Pulmonary artery endothelial cell (primary cell): ENCODE data around the gene MASTL. TPM values are rescaled to one million over a fixed set of nuclear protein-coding genes. Genes with fewer than 3 reads are reported as not detected.
"Not testable (repeated sequence)": the region's sequence is repeated elsewhere in the genome, so short reads cannot be mapped to it uniquely, and the experiment has no call there.

Source experiments
- DNase-seq: peaks from one replicate; pipeline ENCODE4 v3.0.0-alpha.2; 2011; ENCODE audit warnings: low read depth, low spot score
- total RNA-seq: library from RNA; depleted of rRNA; stranded (reverse); fragments of >200 nt; gene quantifications from 2 replicates; pipeline ENCODE4 v1.2.3, GENCODE V29; 2014

Gene MASTL
- total RNA-seq = 18.4 and 18.9 TPM in 2 replicates

DNA sequence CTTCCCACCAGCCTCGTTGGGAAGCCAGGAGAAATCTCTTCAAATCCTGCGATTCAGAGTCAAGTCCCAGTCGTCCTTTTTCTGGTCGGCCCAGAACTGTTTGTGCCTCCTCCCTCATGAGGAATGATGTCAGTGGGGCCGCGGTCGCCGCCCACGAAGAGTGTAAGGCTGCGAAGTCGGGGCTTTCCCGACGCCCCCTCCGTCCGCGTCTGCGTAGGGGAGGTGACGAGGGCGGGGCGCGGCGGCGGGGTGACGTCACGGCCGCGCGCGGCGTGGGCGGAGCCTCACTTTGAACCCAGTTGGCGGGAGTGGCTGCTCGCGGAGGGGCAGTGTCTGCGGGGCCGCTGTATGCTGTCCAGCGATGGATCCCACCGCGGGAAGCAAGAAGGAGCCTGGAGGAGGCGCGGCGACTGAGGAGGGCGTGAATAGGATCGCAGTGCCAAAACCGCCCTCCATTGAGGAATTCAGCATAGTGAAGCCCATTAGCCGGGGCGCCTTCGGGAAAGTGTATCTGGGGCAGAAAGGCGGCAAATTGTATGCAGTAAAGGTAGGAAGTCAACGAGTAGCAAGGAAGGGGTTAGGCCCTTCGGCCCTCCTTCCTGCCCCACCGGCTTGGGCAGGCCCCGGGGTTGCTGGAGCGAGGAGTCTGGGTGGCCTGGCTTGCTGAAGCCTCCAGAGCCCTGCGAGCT lies at the start of gene MASTL:
MASTL (plus strand) TSS at position 287 of the 689 bp plus-strand sequence; CDS start at position 362, 75 bp downstream.
- peak; percentile 80 for DNase-seq

DNA sequence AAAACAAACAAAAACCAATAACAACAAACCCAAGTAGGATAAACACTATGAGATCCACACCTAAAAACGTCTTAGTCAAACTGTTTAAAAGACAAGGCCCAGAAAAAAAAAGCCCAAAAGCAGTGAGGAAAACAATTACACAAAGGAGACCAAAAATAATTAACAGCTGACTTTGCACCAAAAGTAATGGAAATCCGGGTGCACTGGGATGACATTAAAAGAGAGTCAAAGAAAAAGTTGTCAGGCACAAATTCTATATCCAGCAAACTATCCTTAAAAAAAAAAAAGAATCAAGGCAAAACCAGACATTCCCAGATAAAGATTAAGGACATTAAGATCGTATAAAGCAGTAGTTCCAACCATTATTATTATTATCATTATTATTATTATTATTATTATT lies 47.0 kb upstream of the MASTL start:
- DNase-seq = no peak

DNA sequence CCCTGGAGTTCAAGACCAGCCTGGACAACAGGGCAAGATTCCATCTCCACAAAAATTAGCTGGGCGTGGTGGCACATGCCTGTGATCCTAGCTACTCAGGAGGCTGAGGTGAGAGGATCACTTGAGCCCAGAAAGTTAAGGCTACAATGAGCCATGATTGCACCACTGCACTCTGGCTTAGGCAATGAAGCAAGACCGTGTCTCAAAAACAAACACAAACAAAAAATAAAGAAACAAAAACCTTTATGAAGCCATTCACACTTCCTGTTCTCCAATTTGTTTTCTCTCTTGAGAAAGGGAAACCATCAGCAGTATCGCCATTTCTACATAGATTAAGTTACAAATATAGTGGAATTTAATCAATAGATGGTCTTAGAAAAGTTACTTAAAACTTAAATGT lies 20.8 kb upstream of the MASTL start:
- no peak for DNase-seq

DNA sequence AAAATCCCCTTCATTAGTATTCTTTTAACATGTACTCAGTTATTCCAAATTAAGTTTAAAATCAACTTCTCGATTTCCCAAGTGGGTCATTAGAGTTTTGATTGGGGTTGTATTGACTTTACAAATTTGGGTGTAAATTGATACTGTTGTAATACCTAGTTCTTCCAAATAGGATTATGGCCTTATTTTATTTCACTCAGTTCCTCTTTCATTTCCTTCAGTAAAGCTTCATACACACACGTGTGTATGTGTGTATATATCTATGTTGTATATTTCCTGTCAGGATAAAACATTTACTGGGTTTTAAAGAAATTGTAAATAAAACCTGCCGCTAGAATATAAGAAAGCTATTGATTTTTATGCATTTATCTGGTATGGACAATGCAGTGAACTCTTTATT lies 16.9 kb upstream of the MASTL start:
- DNase-seq = no peak

DNA sequence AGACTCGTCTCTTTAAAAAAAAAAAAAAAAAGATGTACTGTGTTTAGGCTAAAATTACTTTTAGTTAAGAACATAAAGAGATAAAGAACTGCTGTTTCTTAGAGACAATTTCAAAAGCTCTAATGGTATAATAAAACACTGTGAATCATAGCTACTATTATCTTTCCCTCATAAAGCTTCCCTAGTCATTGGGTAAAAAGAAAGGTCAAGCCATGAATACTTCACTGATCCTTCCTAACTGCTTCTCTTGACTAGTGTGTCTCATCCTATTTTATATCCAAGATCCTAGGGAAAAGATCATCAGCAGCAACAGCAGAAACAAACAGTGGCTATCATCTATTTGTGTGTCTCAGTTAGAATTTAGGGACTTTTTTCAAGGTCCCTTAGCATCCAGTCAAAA lies 11.5 kb upstream of the MASTL start:
- no peak for DNase-seq

DNA sequence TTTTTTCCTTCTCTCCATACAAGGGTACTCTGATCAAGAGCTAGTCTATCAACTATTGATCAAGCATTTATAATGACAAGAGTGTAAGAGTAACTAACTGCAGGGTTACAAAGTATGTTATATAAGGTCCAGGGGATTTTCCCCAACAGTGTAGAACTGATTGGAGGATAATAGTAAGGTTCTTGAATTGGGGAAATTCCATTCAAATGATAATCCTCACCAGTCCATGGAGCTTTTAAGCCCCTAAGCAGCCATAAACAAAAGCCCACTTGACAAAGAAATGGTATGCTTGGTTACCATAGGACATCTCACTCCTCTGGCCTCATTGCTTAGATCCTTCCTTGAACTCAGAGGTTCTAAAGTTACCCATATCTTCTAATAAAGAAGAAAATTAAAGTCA lies 9.2 kb upstream of the MASTL start:
- DNase-seq = no peak

DNA sequence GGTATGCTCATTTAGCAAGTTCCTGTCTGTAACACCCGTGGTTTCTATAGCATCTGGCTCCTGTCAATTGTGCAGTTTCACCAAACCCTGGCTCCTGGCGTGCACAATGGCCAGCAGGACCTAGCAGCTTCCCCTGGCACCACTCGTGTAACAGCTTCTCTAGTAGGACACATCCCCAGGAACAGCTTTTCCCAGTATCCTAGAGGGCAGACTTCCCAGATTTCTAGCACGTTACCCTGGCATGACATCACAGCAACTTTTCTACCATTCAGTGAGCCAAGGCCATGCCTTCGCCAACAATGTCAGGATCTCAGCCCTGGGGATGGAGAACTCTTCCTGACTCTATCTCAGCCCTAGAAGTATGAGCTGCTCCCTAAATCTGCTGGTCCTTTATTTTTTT lies 7.5 kb upstream of the MASTL start:
- DNase-seq = no peak

DNA sequence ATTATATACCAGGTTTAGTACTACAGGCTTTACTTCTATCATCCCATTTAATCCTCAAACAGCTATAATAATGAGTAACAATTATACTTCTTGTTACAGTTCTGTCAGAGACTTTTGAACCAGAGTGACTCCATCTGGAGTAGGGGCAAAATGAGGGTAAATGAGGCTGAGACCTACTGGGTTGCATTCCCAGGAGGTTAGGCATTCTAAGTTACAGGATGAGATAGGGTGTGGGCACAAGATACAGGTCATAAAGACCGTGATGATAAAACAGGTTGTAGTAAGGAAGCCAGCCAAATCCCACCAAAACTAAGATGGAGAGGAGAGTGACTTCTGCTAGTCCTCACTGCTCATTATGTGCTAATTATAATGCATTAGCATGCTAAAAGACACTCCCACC lies 4.9 kb upstream of the MASTL start:
- DNase-seq = no peak

DNA sequence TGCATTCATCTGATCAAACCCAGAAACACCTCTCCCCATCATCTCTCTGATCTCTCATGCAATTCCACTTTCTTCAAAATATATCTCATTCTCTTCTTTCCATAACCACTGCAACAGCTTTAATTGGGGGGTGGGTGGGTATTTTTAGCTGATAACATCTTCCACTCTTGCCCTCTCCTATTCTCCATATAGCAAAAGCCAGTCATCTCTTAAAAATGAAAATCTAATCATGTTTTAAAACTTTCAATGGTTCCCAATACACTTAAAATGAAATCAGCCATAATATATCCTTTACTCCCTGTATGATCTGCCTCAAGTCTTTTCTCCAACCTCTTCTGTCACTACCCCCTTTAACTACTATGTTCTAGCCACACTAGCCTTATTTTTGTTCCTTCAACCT lies 2.5 kb upstream of the MASTL start:
- DNase-seq = no peak

DNA sequence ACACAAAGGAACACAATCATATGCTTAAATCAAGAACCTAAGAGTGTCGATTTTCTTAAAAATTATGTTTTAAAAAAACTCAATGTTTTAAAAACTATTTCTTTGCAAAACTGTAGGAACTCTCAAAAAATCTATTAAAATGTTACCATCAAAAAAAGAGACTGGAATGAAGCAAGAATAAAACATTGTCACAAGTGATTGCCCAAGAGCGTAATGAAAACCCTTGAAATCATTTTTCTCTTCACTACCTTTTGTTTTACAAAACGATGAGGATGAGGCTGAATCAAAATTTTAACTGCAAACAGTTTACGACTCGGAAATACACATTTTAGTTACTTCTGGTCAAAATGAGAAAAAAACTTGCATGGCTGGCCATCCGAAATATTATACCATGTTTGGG lies 1.8 kb upstream of the MASTL start:
- DNase-seq = no peak

DNA sequence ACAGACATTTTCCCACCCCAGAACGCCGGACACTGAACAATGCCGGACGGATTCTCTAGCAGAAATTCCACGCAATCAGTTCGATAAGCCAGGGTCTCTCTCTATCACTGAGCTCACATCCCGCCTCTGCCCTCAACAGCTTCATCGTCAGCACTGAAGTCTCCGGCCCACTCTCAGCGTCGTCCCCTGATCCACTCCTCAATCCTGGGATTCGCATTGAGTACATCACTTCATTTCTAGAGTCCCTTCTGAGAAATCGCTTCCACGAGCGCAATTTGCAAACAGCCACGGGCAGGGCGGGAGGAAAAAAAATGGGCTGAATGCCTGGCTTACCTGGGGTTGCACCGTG lies 1.3 kb upstream of the MASTL start:
- no peak for DNase-seq

DNA sequence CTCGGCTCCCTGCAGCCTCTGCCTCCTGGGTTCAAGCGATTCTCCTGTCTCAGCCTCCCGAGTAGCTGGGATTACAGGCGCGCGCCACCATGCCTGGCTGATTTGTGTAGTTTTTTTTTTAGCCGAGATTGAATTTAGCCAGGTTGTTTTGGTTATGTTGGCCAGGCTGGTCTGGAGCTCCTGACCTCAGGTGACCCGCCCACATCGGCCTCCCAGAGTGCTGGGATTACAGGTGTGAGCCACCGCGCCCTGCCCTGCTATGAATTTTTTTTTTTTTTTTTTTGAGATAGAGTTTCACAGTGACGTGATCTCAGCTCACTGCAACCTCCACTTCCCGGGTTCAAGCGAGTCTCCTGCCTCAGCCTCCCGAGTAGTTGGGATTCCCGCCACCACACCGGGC lies 1.4 kb downstream of the MASTL start:
- not testable (repeated sequence) for DNase-seq

DNA sequence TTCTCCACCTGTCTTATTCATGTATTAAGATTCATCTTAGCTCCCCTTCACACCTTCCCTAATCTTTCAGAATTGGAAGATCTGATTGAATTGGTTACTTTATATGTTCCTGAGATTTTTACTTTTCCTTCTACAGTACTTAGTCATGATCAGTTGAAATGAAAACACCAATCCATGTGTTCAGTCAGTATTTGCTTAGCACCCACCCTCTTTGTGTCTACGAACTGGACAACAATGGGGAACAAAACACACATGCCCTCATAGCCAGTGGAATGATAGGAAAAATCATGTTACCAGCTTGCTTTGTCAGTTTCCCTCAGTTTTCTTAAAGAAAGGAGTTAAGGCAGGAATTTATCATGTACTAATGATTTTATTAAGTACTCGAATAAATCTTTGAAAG lies 2.0 kb downstream of the MASTL start:
- DNase-seq = no peak

DNA sequence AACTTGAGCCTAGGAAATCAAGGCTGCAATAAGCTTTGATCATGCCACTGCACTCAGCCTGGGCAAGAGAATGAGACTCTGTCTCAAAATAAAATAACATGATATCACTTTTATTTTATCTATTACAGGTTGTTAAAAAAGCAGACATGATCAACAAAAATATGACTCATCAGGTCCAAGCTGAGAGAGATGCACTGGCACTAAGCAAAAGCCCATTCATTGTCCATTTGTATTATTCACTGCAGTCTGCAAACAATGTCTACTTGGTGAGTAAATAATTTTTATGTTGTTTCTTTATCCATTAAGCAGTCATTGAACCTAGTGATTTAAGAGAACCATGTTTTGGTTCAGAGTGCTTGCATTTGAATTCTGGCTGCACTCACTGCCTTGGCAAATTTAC lies 3.3 kb downstream of the MASTL start:
- no peak for DNase-seq

DNA sequence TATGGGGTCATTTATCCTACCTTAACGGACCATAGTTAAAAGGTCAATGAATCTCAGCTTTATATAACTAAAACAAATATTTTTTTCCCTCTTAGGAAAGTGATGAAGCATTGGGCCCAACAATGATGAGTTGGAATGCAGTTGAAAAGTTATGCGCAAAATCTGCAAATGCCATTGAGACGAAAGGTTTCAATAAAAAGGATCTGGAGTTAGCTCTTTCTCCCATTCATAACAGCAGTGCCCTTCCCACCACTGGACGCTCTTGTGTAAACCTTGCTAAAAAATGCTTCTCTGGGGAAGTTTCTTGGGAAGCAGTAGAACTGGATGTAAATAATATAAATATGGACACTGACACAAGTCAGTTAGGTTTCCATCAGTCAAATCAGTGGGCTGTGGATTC lies 14.7 kb downstream of the MASTL start:
- no peak for DNase-seq

DNA sequence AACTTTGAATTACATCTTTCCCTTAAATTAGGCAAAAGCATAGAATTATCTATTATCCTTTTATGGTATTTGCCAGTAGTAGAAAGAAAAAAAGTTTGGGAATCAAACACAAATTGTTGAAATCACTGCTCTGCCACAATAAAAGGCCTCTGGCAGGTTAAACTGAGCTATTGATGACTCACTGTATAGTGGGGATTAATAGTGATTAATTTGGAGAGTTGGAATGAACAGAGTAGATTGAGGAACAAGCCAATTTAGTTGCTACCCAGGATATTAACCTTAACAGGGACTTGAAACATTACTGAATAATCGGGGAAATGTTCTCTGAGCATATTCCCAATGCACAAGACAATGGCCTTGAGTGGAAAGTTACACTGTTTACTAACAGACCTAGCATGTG lies 33.1 kb downstream of the MASTL start:
- no peak for DNase-seq

DNA sequence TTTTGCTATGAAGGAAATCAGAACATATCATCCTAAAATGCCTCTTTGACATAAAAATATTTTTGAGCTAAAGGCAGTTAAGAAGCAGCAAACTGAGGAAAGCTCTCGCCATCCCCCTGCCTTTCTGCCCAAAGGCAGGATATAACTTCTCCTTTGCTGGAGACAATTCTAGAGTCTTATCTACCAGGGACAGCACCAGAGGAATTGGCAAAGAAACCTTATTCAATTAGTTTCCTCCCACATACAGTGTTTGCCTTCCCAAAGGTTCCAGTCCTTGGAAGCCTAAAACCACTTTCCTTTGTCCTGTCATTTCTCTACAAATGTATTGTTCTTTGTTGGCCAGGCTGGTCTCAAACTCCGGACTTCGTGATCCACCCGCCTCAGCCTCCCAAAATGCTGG lies 33.7 kb downstream of the MASTL start:
- DNase-seq = no peak

DNA sequence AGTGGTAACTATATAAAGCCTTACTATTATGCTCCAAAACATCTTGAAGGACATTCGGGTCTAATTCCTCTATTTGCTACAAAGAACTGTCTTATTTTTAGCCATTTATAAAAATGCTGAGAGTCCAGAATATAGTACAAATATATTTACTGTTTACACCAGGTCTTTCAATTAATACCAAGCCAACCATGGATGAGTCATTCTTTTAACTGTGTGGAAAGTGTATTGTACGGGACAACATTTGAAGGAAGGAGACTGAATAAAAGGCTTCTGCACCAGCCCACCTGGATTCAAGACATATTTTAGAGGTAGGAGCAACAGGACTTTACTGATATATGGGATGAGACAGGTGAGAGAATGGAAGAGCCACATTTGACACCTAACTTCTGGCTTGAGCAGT lies 35.4 kb downstream of the MASTL start:
- no peak for DNase-seq

DNA sequence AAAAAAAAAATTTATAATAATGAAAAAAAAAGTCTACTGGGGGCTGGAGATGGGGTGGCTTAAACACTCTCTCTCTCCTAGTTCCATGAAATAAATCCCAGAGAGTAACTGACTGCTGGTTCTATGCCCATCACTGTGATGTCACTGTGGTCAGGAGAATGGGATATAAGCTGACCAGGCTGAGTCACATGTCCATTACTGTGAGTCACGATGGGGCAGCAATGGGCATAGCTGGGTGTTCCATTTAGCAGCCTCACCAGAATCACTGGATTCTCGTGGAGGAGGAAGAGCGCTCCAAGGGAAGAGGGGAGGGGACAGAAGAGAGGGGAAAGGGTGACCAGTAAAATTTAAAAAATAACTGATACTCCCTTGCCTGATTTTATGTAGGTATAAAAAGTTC lies 37.1 kb downstream of the MASTL start:
- DNase-seq = peak; percentile 47

DNA sequence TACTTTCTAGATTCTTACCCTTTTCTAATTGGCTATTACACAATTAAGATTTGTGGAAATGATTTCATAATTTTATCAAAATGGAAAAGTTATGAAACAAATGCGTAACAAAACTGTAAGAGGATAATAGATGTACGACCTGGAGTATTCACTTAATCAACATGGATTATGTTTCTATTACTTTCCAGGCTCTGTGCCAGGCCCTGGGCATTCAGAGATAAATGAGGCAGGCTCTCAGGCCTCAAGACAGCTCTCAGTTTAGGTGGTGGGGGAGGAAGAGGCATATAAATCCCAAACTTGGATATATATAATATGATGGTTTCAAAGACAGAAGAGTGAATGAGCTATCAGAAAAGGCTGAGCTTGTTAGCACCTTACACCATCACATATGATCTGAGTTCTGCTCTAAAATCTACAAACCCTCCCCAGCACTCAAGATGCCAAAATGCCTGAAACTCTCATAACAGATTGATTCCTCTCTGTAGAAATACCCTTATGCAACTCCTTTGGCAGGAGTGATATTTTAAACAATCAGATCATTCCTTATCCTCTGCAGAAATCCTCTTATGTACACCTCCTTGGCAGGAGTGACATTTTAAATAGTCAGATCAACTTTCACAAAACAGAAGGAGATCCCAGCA lies 42.9 kb downstream of the MASTL start:
- DNase-seq = no peak

DNA sequence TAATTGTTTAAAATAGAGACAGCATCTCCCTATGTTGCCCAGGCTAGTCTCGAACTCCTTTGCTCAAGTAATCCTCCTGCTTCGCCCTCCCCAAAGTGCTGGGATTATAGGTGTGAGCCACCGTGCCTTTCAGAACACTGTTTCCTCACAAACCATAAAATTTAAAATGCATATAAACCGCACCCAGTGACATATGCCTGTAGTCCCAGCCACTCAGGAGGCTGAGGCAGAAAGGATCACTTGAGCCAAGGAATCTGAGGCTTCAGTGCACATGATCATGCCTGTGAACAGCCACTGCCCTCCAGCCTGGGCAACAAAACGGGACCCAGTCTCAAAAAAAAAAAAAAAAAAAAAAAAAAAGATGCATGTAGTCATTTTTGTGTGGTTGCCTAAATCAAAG lies 48.7 kb downstream of the MASTL start:
- no peak for DNase-seq

DNA sequence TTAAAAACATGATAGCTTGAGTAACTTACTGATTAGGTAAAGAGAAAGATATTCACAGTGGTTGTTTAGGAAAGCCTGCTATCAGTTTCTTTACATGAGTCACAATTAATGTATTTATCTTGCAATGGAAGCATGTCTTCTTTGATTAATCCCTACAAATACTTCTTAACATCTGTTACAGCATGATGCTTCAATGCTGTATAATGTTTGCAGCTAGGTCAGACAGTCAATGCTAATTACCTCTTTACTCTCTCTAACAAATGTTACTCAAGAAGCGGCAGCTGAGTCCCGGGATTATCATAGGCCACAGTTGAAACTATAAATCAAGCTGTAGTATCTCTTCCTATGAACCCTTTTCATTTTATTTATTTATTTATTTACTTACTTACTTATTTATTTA lies 52.2 kb downstream of the MASTL start:
- no peak for DNase-seq

DNA sequence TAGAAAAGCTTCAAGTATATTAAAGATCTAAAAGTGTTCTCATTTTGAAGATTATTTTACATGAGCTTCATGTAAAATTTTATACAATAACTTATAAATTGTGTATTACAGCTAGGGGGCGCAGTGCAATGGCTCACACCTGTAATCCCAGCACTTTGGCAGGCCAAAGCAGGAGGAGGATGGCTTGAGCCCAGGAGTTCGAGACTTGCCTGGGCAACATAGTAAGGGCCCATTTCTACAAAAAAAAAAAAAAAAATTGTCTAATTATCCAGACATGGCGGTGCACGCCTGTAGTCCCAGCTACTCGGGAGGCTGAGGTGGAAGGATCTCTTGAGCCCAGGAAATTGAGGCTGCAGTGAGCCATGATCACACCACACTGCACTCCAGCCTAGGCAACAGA lies 68.8 kb downstream of the MASTL start:
- DNase-seq = peak; percentile 8
